Astrocyte (in vitro differentiated cells and primary cell): ENCODE results near the gene MAP6.

ENCODE experiments used
- EZH2 ChIP-seq: IDR thresholded peaks from 2 replicates; pipeline ENCODE4 v1.6.1; 2012; ENCODE audit warnings: mild to moderate bottlenecking, low read length, inconsistent platforms; ENCODE audit not compliant: insufficient read depth
- TF ChIP-seq, protein P1 (sequence below): IDR thresholded peaks from 2 replicates; pipeline ENCODE4 v1.5.1; 2011; ENCODE audit warnings: low read depth, mild to moderate bottlenecking, inconsistent platforms, low read length, moderate library complexity; ENCODE audit not compliant: insufficient read depth

DNA sequence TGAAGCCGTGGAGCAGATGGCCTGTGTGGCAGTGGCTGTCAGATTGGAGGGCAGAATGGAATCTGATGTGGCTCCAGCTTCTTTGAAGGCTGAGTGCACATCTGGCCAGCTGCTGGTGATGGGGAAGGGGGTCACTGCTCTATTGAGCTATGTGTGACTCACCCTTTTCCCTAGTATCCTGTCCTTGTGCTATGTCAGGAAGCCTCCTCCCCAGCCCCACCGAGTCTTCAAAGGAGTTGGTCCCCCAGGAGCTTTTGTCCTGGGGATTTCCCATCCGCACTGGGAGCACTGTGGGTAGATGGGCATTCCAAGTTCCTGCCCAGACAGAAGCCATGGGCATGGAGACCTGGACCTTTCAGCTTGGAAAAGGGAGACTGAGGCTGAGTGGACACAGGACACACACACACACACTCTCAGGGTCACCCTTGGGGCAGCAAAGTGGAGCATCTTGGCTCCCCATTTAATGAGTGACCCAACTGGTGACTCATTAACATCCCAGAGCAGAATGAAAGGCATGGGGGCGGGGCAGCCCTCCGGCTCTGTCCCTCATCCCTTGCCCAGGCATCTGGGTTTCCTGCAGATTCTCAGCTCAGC is 103.5 kb downstream of the MAP6 start:
- TF ChIP-seq, protein P1, sequence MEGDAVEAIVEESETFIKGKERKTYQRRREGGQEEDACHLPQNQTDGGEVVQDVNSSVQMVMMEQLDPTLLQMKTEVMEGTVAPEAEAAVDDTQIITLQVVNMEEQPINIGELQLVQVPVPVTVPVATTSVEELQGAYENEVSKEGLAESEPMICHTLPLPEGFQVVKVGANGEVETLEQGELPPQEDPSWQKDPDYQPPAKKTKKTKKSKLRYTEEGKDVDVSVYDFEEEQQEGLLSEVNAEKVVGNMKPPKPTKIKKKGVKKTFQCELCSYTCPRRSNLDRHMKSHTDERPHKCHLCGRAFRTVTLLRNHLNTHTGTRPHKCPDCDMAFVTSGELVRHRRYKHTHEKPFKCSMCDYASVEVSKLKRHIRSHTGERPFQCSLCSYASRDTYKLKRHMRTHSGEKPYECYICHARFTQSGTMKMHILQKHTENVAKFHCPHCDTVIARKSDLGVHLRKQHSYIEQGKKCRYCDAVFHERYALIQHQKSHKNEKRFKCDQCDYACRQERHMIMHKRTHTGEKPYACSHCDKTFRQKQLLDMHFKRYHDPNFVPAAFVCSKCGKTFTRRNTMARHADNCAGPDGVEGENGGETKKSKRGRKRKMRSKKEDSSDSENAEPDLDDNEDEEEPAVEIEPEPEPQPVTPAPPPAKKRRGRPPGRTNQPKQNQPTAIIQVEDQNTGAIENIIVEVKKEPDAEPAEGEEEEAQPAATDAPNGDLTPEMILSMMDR = no peak
- TF ChIP-seq EZH2 = no peak
